Right atrium auricular region (tissue), 2 donors: ENCODE results near the gene CAPZA2. TPM values are rescaled to one million over a fixed set of nuclear protein-coding genes. Genes with fewer than 3 reads are reported as not detected.

ENCODE experiments used
- DNase-seq: peaks from one replicate; pipeline ENCODE4 v3.0.0-alpha.2; 2019; ENCODE audit warnings: low spot score
- H3K27ac ChIP-seq, 2 donors: fragments of 200-600 bp; sonication (generic); 1 replicate in 1 of 2; 2 replicates in 1 of 2; pipeline ENCODE4 v1.5.1; 2016 to 2019
- H3K27me3 ChIP-seq, 2 donors: fragments of 200-600 bp; sonication (generic); one replicate each; pipeline versions ENCODE4 v1.5.1 to v1.6.0; 2017 to 2019
- H3K36me3 ChIP-seq: fragments of 200-600 bp; sonication (generic); one replicate; pipeline ENCODE4 v1.5.1; 2016
- H3K4me1 ChIP-seq, 2 donors: fragments of 200-600 bp; sonication (generic); one replicate each; pipeline versions ENCODE4 v1.5.1 to v1.6.0; 2017 to 2019
- H3K4me3 ChIP-seq, 2 donors: fragments of 200-600 bp; sonication (generic); 1 replicate in 1 of 2; 2 replicates in 1 of 2; pipeline ENCODE4 v1.5.1; 2017 to 2019; ENCODE audit warnings: mild to moderate bottlenecking in 1 of 2, moderate library complexity in 1 of 2
- H3K9me3 ChIP-seq, 2 donors: fragments of 200-600 bp; sonication (generic); one replicate each; pipeline ENCODE4 v1.5.1; 2019
- CTCF ChIP-seq, 2 donors: fragments of 200-600 bp; sonication (generic); IDR thresholded peaks; one replicate each; pipeline ENCODE4 v1.5.1; 2019; ENCODE audit warnings: antibody characterized with exemption in 2 of 2
- total RNA-seq, 2 donors: library from RNA; depleted of rRNA; stranded (reverse); fragments of >200 nt; gene quantifications; one replicate each; pipeline ENCODE4 v1.1.0, GENCODE V29; 2016

The CAPZA2 gene
- total RNA-seq, 2 donors from 2014 or later, result 127 to 148 TPM

DNA sequence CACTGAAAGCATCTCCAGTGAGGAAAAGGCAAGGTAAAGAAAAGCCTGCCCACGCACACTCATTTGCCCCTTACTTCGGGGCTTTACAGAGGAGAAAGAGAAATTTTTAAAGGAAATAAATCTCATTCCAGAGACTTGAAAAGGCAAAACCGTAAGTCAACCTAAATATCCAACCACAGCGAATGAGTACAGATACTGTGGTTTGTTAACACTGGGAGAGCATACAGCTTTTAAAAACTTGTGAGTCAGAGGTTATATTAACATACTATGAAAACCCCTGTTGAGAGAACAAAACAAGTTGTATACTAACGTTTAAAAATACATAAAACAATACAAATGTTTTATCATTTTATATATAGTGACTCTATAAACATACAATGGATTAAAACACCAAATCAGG, 62.4 kb downstream of the CAPZA2 start:
- Histone ChIP-seq H3K4me3 (no peak overlapping the region), H3K36me3 (peaks cover 5% of the 10 kb centered on the region), H3K27me3 (no peaks in the 10 kb centered on the region), H3K27ac (no peak overlapping the region), H3K4me1 (no peaks in the 10 kb centered on the region), H3K9me3 (no peaks in the 10 kb centered on the region)
- no peak for TF ChIP-seq CTCF (IDR thresholded peaks at IDR 0.05)
- DNase-seq, result no peak

DNA sequence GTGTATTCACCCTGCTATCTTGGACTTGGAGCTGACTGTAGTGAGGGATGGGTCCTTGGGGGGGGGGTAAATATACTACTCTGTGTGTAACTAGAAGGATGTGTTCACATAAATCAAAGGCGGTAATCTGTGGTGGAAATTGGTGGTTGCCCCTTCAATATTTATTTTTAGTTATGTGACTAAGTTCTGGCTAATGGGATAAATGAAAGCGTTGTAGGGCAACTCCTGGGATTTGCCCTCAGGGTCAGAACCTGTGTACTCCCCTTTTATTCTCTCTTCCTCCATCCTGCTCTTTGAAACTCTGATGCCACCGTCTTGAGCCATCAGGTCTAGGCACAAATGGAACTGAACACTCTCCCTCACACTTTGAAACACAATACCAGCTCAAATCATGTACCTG, 66.6 kb downstream of the CAPZA2 start:
- no peak for DNase-seq
- no peak for TF ChIP-seq CTCF (IDR thresholded peaks at IDR 0.05)
- Histone ChIP-seq H3K27ac (no peak overlapping the region), H3K9me3 (no peaks in the 10 kb centered on the region), H3K4me3 (no peak overlapping the region), H3K27me3 (no peaks in the 10 kb centered on the region), H3K36me3 (no peaks in the 10 kb centered on the region), H3K4me1 (peaks cover 0 to 5% of the 10 kb centered on the region in 2 donors)

GRCh38 chr7:116929914-116930913, 67.8 kb downstream of the CAPZA2 start:
- peak; percentile 61 to 94 for TF ChIP-seq CTCF (IDR thresholded peaks at IDR 0.05)
- H3K4me3 ChIP-seq, result no peak overlapping the region
- no peaks in the 10 kb centered on the region for H3K27me3 ChIP-seq
- peak; percentile 93 for DNase-seq
- no peak overlapping the region for H3K27ac ChIP-seq
- H3K9me3 ChIP-seq, result no peaks in the 10 kb centered on the region
- peaks cover 0 to 5% of the 10 kb centered on the region in 2 donors for H3K4me1 ChIP-seq
- H3K36me3 ChIP-seq, result no peaks in the 10 kb centered on the region

- DNase-seq, result no peak
- H3K4me1 ChIP-seq, result peaks cover 0 to 5% of the 10 kb centered on the region in 2 donors
These were observed 70.2 kb downstream of the CAPZA2 start for GRCh38 chr7:116932566-116932965.

DNA sequence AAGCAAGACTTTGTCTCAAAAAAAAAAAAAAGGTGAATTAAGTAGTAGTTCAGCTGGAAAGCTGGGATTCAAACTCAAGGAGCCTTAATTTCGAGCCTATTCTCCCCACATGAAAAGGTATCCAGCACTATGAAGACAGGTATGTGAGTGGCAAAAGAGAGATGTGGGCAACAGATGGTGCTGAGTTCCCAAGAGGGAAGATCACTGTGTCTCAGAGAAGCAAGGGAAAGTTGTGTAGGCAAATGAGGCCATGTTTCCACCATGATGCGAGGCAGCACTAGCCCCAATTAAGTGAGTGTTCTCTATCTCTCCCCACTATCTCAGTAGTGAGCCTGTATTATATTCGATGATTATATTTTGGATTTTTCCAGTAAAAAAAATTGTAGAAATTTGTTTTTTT, 71.1 kb downstream of the CAPZA2 start:
- peaks cover 0 to 5% of the 10 kb centered on the region in 2 donors for H3K4me1 ChIP-seq
- H3K4me3 ChIP-seq, result no peak overlapping the region
- no peaks in the 10 kb centered on the region for H3K36me3 ChIP-seq
- H3K27ac ChIP-seq, result no peak overlapping the region
- H3K9me3 ChIP-seq, result no peaks in the 10 kb centered on the region
- H3K27me3 ChIP-seq, result no peaks in the 10 kb centered on the region
- no peak for TF ChIP-seq CTCF (IDR thresholded peaks at IDR 0.05)
- no peak for DNase-seq

More at GRCh38 chr7:116932566-116932965, 70.2 kb downstream of the CAPZA2 start:
- Histone ChIP-seq H3K36me3 (no peaks in the 10 kb centered on the region), H3K27me3 (no peaks in the 10 kb centered on the region), H3K9me3 (no peaks in the 10 kb centered on the region), H3K4me3 (no peak overlapping the region), H3K27ac (no peak overlapping the region)
- TF ChIP-seq CTCF (IDR thresholded peaks at IDR 0.05), result no peak
